ENCODE data around the gene ACOD1.

ACOD1 gene

GRCh38 chr13:76967031-76967430 is 18.7 kb downstream of the ACOD1 start:
- H3K36me3 Mint-ChIP-seq = no peaks in the 10 kb centered on the region
- H3K4me1 Mint-ChIP-seq = no peaks in the 10 kb centered on the region
- H3K4me3 Mint-ChIP-seq = no peak overlapping the region
- no peak for DNase-seq (ENCODE audit: low spot score in 2 of 2)
- H3K27me3 Mint-ChIP-seq = peaks cover 20% of the 10 kb centered on the region
- ATAC-seq (ENCODE audit: low read depth) = no peak
- no peaks in the 10 kb centered on the region for H3K9me3 Mint-ChIP-seq
- no peak overlapping the region for H3K27ac Mint-ChIP-seq

- no peak for DNase-seq (ENCODE audit: low spot score in 2 of 2)
- Mint-ChIP-seq H3K36me3 (no peaks in the 10 kb centered on the region), H3K4me3 (no peak overlapping the region), H3K9me3 (no peaks in the 10 kb centered on the region), H3K27ac (no peak overlapping the region), H3K4me1 (peaks cover 3% of the 10 kb centered on the region), H3K27me3 (peaks cover 24% of the 10 kb centered on the region)
- no peak for ATAC-seq (ENCODE audit: low read depth)
Observed at GRCh38 chr13:76968041-76968440, 19.7 kb downstream of the ACOD1 start.

GRCh38 chr13:76969488-76970365 is 21.4 kb downstream of the ACOD1 start:
- Mint-ChIP-seq H3K4me3 (no peak overlapping the region), H3K4me1 (peaks cover 3% of the 10 kb centered on the region), H3K36me3 (no peaks in the 10 kb centered on the region), H3K27me3 (peaks cover 22% of the 10 kb centered on the region), H3K9me3 (no peaks in the 10 kb centered on the region), H3K27ac (no peak overlapping the region)
- ATAC-seq (ENCODE audit: low read depth) (no peak), DNase-seq (ENCODE audit: low spot score in 2 of 2) (no peak)

GRCh38 chr13:76971215-76971614 is 22.9 kb downstream of the ACOD1 start:
- ATAC-seq (ENCODE audit: low read depth) (no peak), DNase-seq (ENCODE audit: low spot score in 2 of 2) (no peak)
- peaks cover 3% of the 10 kb centered on the region for H3K4me1 Mint-ChIP-seq
- no peak overlapping the region for H3K4me3 Mint-ChIP-seq
- no peaks in the 10 kb centered on the region for H3K9me3 Mint-ChIP-seq
- no peak overlapping the region for H3K27ac Mint-ChIP-seq
- no peaks in the 10 kb centered on the region for H3K36me3 Mint-ChIP-seq
- peaks cover 22% of the 10 kb centered on the region for H3K27me3 Mint-ChIP-seq

GRCh38 chr13:76971851-76972829 is 23.8 kb downstream of the ACOD1 start:
- Mint-ChIP-seq H3K27ac (no peak overlapping the region), H3K9me3 (no peaks in the 10 kb centered on the region), H3K4me3 (no peak overlapping the region), H3K4me1 (peaks cover 3% of the 10 kb centered on the region), H3K27me3 (peaks cover 18% of the 10 kb centered on the region), H3K36me3 (no peaks in the 10 kb centered on the region)
- no peak for ATAC-seq (ENCODE audit: low read depth)
- no peak for DNase-seq (ENCODE audit: low spot score in 2 of 2)

- H3K4me1 Mint-ChIP-seq = peaks cover 3% of the 10 kb centered on the region
- no peaks in the 10 kb centered on the region for H3K36me3 Mint-ChIP-seq
- DNase-seq (ENCODE audit: low spot score in 2 of 2) (no peak), ATAC-seq (ENCODE audit: low read depth) (no peak)
- H3K9me3 Mint-ChIP-seq = no peaks in the 10 kb centered on the region
- peaks cover 18% of the 10 kb centered on the region for H3K27me3 Mint-ChIP-seq
- no peak overlapping the region for H3K4me3 Mint-ChIP-seq
- H3K27ac Mint-ChIP-seq = no peak overlapping the region
Observed at GRCh38 chr13:76973920-76974617, 25.8 kb downstream of the ACOD1 start.

GRCh38 chr13:76974618-76974975 is 26.3 kb downstream of the ACOD1 start:
- peaks cover 16% of the 10 kb centered on the region for H3K27me3 Mint-ChIP-seq
- no peak overlapping the region for H3K4me3 Mint-ChIP-seq
- no peak for ATAC-seq (ENCODE audit: low read depth)

GRCh38 chr13:76975863-76976262 is 27.6 kb downstream of the ACOD1 start:
- DNase-seq (ENCODE audit: low spot score in 2 of 2) (no peak), ATAC-seq (ENCODE audit: low read depth) (no peak)
- Mint-ChIP-seq H3K27ac (no peak overlapping the region), H3K27me3 (peaks cover 13% of the 10 kb centered on the region), H3K36me3 (no peaks in the 10 kb centered on the region), H3K4me1 (peaks cover 5% of the 10 kb centered on the region), H3K9me3 (no peaks in the 10 kb centered on the region), H3K4me3 (no peak overlapping the region)

More at GRCh38 chr13:76974618-76974975, 26.3 kb downstream of the ACOD1 start:
- H3K9me3 Mint-ChIP-seq = no peaks in the 10 kb centered on the region
- no peak for DNase-seq (ENCODE audit: low spot score in 2 of 2)
- no peak overlapping the region for H3K27ac Mint-ChIP-seq
- no peaks in the 10 kb centered on the region for H3K36me3 Mint-ChIP-seq
- H3K4me1 Mint-ChIP-seq = peaks cover 3% of the 10 kb centered on the region

- H3K9me3 Mint-ChIP-seq = no peaks in the 10 kb centered on the region
- ATAC-seq (ENCODE audit: low read depth) (no peak), DNase-seq (ENCODE audit: low spot score in 2 of 2) (no peak)
- H3K36me3 Mint-ChIP-seq = no peaks in the 10 kb centered on the region
- H3K27me3 Mint-ChIP-seq = peaks cover 13% of the 10 kb centered on the region
- no peak overlapping the region for H3K4me3 Mint-ChIP-seq
- no peak overlapping the region for H3K27ac Mint-ChIP-seq
- peaks cover 5% of the 10 kb centered on the region for H3K4me1 Mint-ChIP-seq
Observed at GRCh38 chr13:76976490-76976889, 28.2 kb downstream of the ACOD1 start.

GRCh38 chr13:76976929-76977328 is 28.6 kb downstream of the ACOD1 start:
- no peak for DNase-seq (ENCODE audit: low spot score in 2 of 2)
- ATAC-seq (ENCODE audit: low read depth) = no peak
- Mint-ChIP-seq H3K9me3 (no peaks in the 10 kb centered on the region), H3K36me3 (no peaks in the 10 kb centered on the region), H3K4me3 (no peak overlapping the region), H3K4me1 (peaks cover 5% of the 10 kb centered on the region), H3K27me3 (peaks cover 13% of the 10 kb centered on the region), H3K27ac (no peak overlapping the region)

GRCh38 chr13:76980075-76980718 is 31.9 kb downstream of the ACOD1 start:
- Mint-ChIP-seq H3K4me3 (peak overlapping the region; percentile 68), H3K27ac (no peak overlapping the region), H3K36me3 (no peaks in the 10 kb centered on the region), H3K4me1 (peaks cover 2% of the 10 kb centered on the region), H3K27me3 (peaks cover 10% of the 10 kb centered on the region), H3K9me3 (no peaks in the 10 kb centered on the region)
- peak; percentile 87 to 96 for DNase-seq (ENCODE audit: low spot score in 2 of 2)
- ATAC-seq (ENCODE audit: low read depth) = peak; percentile 100

GRCh38 chr13:76982061-76982460 is 33.8 kb downstream of the ACOD1 start:
- Mint-ChIP-seq H3K36me3 (no peaks in the 10 kb centered on the region), H3K4me1 (peaks cover 2% of the 10 kb centered on the region), H3K27ac (no peak overlapping the region), H3K9me3 (no peaks in the 10 kb centered on the region), H3K4me3 (no peak overlapping the region), H3K27me3 (peaks cover 12% of the 10 kb centered on the region)
- DNase-seq (ENCODE audit: low spot score in 2 of 2) (no peak), ATAC-seq (ENCODE audit: low read depth) (no peak)

- Mint-ChIP-seq H3K4me3 (no peak overlapping the region), H3K27me3 (peaks cover 11% of the 10 kb centered on the region)
- ATAC-seq (ENCODE audit: low read depth) = no peak
Observed at GRCh38 chr13:76983676-76984075, 35.4 kb downstream of the ACOD1 start.

More at GRCh38 chr13:76983676-76984075, 35.4 kb downstream of the ACOD1 start:
- DNase-seq (ENCODE audit: low spot score in 2 of 2) = no peak
- Mint-ChIP-seq H3K27ac (no peak overlapping the region), H3K4me1 (peaks cover 2% of the 10 kb centered on the region), H3K9me3 (no peaks in the 10 kb centered on the region), H3K36me3 (no peaks in the 10 kb centered on the region)

Data from memory B cell (primary cell).